HepG2 (cell line): ENCODE results near the gene BCL6. TPM values are rescaled to one million over a fixed set of nuclear protein-coding genes. Genes with fewer than 3 reads are reported as not detected.
A peak's percentile ranks its signal among the peaks of the same experiment; 100 is the strongest.

Experiments used
- BHLHE40 ChIP-seq: IDR thresholded peaks from 2 replicates; pipeline ENCODE4 v1.6.1; 2011; ENCODE audit warnings: low read length, improper control_type of control experiment
- HMGXB4 ChIP-seq, 2 experiments: sonication (generic) in 1 of 2; formaldehyde crosslinking in 1 of 2; IDR thresholded peaks; 2 replicates each; pipeline versions ENCODE4 v1.4.0 to v1.6.1; 2018 to 2020; ENCODE audit warnings: missing genetic modification reagents in 2 of 2, borderline replicate concordance in 1 of 2, low read depth in 1 of 2, mild to moderate bottlenecking in 1 of 2, missing biosample characterization in 1 of 2
- HNF4G ChIP-seq, 2 experiments: sonication (generic) in 1 of 2; formaldehyde crosslinking in 1 of 2; IDR thresholded peaks; 2 replicates each; pipeline versions ENCODE4 v1.4.0 to v1.6.1; 2011 to 2020; ENCODE audit warnings: borderline replicate concordance in 2 of 2, low read depth in 2 of 2, mild to moderate bottlenecking in 2 of 2, low read length in 1 of 2, missing genetic modification reagents in 1 of 2, moderate library complexity in 1 of 2
- MBD4 ChIP-seq: IDR thresholded peaks from 2 replicates; pipeline ENCODE4 v1.6.1; 2012; ENCODE audit warnings: low read length, inconsistent platforms, borderline replicate concordance
- MXD1 ChIP-seq: sonication (generic); formaldehyde crosslinking; IDR thresholded peaks from 2 replicates; pipeline ENCODE4 v1.4.0; 2020; ENCODE audit warnings: mild to moderate bottlenecking, missing genetic modification reagents
- NR2F6 ChIP-seq, 2 experiments: IDR thresholded peaks; 2 replicates each; pipeline ENCODE4 v1.6.1; 2016; ENCODE audit warnings: antibody characterized with exemption in 1 of 2, mild to moderate bottlenecking in 1 of 2
- SMAD1 ChIP-seq: sonication (generic); formaldehyde crosslinking; IDR thresholded peaks from 2 replicates; pipeline ENCODE4 v1.4.0; 2020; ENCODE audit warnings: missing genetic modification reagents, low read depth, mild to moderate bottlenecking, borderline replicate concordance
- STAT5B ChIP-seq: sonication (generic); formaldehyde crosslinking; IDR thresholded peaks from 2 replicates; pipeline ENCODE4 v1.4.0; 2020; ENCODE audit warnings: missing genetic modification reagents
- THRA ChIP-seq: sonication (generic); formaldehyde crosslinking; IDR thresholded peaks from 2 replicates; pipeline ENCODE4 v1.4.0; 2020; ENCODE audit warnings: missing genetic modification reagents, borderline replicate concordance
- ZNF121 ChIP-seq: sonication (generic); formaldehyde crosslinking; IDR thresholded peaks from 2 replicates; pipeline ENCODE4 v1.5.0; 2020; ENCODE audit warnings: mild to moderate bottlenecking, missing genetic modification reagents
- ZNF235 ChIP-seq: sonication (generic); formaldehyde crosslinking; IDR thresholded peaks from 2 replicates; pipeline ENCODE4 v1.8.1; 2023; ENCODE audit warnings: mild to moderate bottlenecking, missing genetic modification reagents, borderline replicate concordance
- ZNF496 ChIP-seq: sonication (generic); formaldehyde crosslinking; IDR thresholded peaks from 2 replicates; pipeline ENCODE4 v1.8.1; 2023; ENCODE audit warnings: mild to moderate bottlenecking, moderate library complexity, missing genetic modification reagents; ENCODE audit not compliant: insufficient replicate concordance
- polyA plus RNA-seq, 8 experiments: library from polyadenylated mRNA; depleted of rRNA in 3 of 8; stranded (reverse) in 7 of 8; unstranded in 1 of 8; fragments of >200 nt; fragmentation: Illumina TruSeq in 4 of 8; extraction: Trizol in 4 of 8; gene quantifications; 2 replicates each; pipeline versions ENCODE4 v1.2.1 to v1.2.3, GENCODE V29; 2011 to 2016; ENCODE audit warnings: low read depth in 4 of 8, missing spikeins in 1 of 8, mixed read lengths in 1 of 8; ENCODE audit not compliant: insufficient read depth in 1 of 8
- total RNA-seq, 5 experiments: library from RNA; depleted of rRNA; stranded (reverse); fragments of >200 nt; fragmentation: Illumina TruSeq; extraction: Trizol; gene quantifications; 2 replicates each; pipeline ENCODE4 v1.2.3, GENCODE V29; 2016; ENCODE audit warnings: low read depth in 1 of 5
- TF ChIP-seq, protein P1 (sequence below): IDR thresholded peaks from 2 replicates; pipeline ENCODE4 v1.6.1; 2016; ENCODE audit warnings: missing compliant biosample characterization, missing genetic modification reagents, borderline replicate concordance
- TF ChIP-seq, protein P2 (sequence below): sonication (generic); formaldehyde crosslinking; IDR thresholded peaks from 2 replicates; pipeline ENCODE4 v1.4.0; 2020; ENCODE audit warnings: missing genetic modification reagents
- TF ChIP-seq, protein P3 (sequence below): sonication (generic); formaldehyde crosslinking; IDR thresholded peaks from 2 replicates; pipeline ENCODE4 v1.5.0; 2020; ENCODE audit warnings: missing genetic modification reagents, mild to moderate bottlenecking, borderline replicate concordance
- TF ChIP-seq, protein P4 (sequence below): sonication (generic); formaldehyde crosslinking; IDR thresholded peaks from 2 replicates; pipeline ENCODE4 v1.4.0; 2020; ENCODE audit warnings: low read depth, mild to moderate bottlenecking, missing genetic modification reagents

BCL6 gene
- total and polyA plus RNA-seq, 2 of the 13 experiments (the other 11 are each of a cell fraction or from before 2014, with no cell fraction given): 21.2 to 53.7 TPM

DNA sequence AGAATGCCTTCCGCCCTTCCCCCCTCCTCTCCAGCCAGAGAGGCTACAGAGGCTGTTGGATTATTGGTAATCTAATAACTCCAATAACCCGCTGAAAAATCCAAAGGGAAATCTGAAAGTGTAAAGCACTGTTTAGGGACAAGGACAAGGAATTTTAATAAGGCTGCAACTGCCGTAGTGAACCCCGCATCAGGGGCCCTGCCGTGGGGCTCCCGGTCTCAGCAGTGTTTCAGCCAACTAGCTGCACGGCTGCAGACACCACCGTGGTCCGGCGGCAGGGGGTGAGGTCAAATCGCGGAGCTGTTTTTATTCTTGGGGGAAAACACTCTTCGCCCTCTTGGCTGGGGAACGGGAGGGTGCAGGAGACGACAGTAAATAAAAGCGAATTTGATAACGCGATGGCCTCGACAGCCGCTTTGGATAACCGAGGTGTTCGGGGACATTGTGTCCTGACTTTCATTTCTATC lies 6.1 kb downstream of the BCL6 start (continued):
- TF ChIP-seq ZNF235 (CRISPR knock-in tag) (no peak), SMAD1 (CRISPR knock-in tag) (0 out of 2 replicates have a peak, but pooled peaks have one; percentile 37), STAT5B (no peak), ZNF121 (CRISPR knock-in tag) (no peak), MBD4 (no peak), THRA (CRISPR knock-in tag) (no peak), ZNF496 (CRISPR knock-in tag) (no peak), BHLHE40 (no peak), HNF4G (IDR thresholded peaks at IDR 0.05; ENCODE audit: borderline replicate concordance, low read depth, low read length) (no peak), HNF4G (CRISPR knock-in tag; IDR thresholded peaks at IDR 0.05; ENCODE audit: borderline replicate concordance, low read depth) (0 out of 2 replicates have a peak, but pooled peaks have one; percentile 40), NR2F6 (IDR thresholded peaks at IDR 0.05) (no peak), NR2F6 (CRISPR knock-in tag; IDR thresholded peaks at IDR 0.05) (no peak), MXD1 (no peak), HMGXB4 (CRISPR knock-in tag; IDR thresholded peaks at IDR 0.05; ENCODE audit: borderline replicate concordance in 1 of 2, low read depth in 1 of 2) (no peak)
- TF ChIP-seq, protein P1, sequence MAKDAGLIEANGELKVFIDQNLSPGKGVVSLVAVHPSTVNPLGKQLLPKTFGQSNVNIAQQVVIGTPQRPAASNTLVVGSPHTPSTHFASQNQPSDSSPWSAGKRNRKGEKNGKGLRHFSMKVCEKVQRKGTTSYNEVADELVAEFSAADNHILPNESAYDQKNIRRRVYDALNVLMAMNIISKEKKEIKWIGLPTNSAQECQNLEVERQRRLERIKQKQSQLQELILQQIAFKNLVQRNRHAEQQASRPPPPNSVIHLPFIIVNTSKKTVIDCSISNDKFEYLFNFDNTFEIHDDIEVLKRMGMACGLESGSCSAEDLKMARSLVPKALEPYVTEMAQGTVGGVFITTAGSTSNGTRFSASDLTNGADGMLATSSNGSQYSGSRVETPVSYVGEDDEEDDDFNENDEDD (CRISPR knock-in tag): no peak; the same call in 1 of the 2 replicates
- TF ChIP-seq, protein P2, sequence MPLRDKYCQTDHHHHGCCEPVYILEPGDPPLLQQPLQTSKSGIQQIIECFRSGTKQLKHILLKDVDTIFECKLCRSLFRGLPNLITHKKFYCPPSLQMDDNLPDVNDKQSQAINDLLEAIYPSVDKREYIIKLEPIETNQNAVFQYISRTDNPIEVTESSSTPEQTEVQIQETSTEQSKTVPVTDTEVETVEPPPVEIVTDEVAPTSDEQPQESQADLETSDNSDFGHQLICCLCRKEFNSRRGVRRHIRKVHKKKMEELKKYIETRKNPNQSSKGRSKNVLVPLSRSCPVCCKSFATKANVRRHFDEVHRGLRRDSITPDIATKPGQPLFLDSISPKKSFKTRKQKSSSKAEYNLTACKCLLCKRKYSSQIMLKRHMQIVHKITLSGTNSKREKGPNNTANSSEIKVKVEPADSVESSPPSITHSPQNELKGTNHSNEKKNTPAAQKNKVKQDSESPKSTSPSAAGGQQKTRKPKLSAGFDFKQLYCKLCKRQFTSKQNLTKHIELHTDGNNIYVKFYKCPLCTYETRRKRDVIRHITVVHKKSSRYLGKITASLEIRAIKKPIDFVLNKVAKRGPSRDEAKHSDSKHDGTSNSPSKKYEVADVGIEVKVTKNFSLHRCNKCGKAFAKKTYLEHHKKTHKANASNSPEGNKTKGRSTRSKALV (CRISPR knock-in tag): no peak
- TF ChIP-seq, protein P3, sequence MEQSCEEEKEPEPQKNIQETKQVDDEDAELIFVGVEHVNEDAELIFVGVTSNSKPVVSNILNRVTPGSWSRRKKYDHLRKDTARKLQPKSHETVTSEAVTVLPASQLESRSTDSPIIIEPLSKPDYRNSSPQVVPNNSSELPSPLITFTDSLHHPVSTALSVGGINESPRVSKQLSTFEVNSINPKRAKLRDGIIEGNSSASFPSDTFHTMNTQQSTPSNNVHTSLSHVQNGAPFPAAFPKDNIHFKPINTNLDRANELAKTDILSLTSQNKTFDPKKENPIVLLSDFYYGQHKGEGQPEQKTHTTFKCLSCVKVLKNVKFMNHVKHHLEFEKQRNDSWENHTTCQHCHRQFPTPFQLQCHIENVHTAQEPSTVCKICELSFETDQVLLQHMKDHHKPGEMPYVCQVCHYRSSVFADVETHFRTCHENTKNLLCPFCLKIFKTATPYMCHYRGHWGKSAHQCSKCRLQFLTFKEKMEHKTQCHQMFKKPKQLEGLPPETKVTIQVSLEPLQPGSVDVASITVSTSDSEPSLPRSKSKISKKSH (CRISPR knock-in tag): no peak
- TF ChIP-seq, protein P4, sequence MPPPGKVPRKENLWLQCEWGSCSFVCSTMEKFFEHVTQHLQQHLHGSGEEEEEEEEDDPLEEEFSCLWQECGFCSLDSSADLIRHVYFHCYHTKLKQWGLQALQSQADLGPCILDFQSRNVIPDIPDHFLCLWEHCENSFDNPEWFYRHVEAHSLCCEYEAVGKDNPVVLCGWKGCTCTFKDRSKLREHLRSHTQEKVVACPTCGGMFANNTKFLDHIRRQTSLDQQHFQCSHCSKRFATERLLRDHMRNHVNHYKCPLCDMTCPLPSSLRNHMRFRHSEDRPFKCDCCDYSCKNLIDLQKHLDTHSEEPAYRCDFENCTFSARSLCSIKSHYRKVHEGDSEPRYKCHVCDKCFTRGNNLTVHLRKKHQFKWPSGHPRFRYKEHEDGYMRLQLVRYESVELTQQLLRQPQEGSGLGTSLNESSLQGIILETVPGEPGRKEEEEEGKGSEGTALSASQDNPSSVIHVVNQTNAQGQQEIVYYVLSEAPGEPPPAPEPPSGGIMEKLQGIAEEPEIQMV (CRISPR knock-in tag): no peak
